ENCODE measurements around the gene SEC14L1.
A peak's percentile ranks its signal among the peaks of the same experiment; 100 is the strongest.
"Not testable (repeated sequence)": the region's sequence is repeated elsewhere in the genome, so short reads cannot be mapped to it uniquely, and the experiment has no call there.

SEC14L1 gene

DNA sequence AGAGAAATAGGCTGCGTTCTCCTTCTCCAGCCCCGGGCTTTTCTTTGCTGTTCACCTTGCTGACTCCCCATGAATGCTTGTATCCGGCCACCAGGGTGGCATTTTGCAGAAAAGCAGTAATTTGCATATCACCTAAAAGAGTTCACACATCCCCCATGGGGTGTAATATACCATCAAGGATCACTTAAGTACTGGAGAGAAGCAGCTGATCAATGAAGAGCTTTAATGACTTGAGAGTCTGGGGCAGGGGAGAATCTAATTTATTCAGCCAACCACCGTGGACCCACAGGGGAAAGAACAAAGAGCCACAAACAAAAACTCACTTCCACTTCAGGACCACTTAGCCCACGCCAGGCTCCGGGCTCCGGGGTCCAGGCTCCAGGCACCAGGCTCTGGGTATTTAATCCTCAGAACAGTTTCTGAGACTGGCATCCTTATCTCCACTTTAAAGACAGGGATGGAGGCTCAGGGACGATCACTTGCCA is 33.9 kb upstream of the SEC14L1 start:
- intact Hi-C loops (cut with DNase I; ENCODE audit: low total_unique reads): no loop called here
- DNase-seq: no peak
- Histone ChIP-seq H3K36me3 (no peaks in the 10 kb centered on the region), H3K27ac (no peak overlapping the region), H3K4me1 (peaks cover 0 to 19% (median 12%) of the 10 kb centered on the region in 4 donors), H3K4me3 (no peak overlapping the region), H3K27me3 (no peaks in the 10 kb centered on the region), H3K9me3 (no peaks in the 10 kb centered on the region)
- TF ChIP-seq CTCF (IDR thresholded peaks at IDR 0.05): no peak

GRCh38 chr17:77107506-77108433 is 33.0 kb upstream of the SEC14L1 start:
- intact Hi-C loops (cut with DNase I; ENCODE audit: low total_unique reads): no loop called here
- no peak for DNase-seq
- no peaks in the 10 kb centered on the region for H3K27me3 ChIP-seq
- no peak overlapping the region for H3K27ac ChIP-seq
- H3K9me3 ChIP-seq: no peaks in the 10 kb centered on the region
- TF ChIP-seq CTCF (IDR thresholded peaks at IDR 0.05): no peak
- H3K4me1 ChIP-seq: peaks cover 0 to 19% (median 12%) of the 10 kb centered on the region in 4 donors
- no peaks in the 10 kb centered on the region for H3K36me3 ChIP-seq
- no peak overlapping the region for H3K4me3 ChIP-seq

DNA sequence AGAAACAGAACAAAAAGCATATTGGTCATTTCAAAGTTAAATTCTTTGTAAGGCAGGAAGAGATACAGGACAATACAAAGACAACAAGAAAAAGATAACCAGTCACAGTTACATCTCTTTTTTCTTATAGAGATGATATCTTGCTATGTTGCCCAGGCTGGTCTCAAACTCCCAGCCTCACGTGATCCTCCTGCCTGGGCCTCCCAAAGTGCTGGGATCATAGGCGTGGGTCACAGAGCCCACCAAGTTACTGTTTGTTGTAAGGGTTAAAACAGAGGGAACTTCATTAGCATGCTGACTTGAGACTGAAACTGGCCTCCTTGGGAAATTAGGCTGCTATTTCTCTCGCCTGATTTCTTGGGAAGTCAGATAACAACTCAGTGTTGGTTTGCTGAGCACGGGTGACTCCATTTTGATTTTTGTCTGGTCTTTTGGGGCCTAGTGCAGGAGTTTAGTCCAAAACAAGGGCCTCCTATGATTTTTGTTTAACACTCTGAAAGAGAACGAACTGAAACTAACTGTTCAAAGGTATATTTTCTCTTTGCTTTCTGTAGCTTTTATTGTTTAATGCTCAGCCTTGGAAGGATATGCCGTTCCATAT is 31.5 kb upstream of the SEC14L1 start:
- Histone ChIP-seq H3K27me3 (no peaks in the 10 kb centered on the region), H3K9me3 (no peaks in the 10 kb centered on the region), H3K36me3 (no peaks in the 10 kb centered on the region), H3K27ac (peak overlapping the region; percentile 35 to 64), H3K4me1 (peaks cover 0 to 19% (median 12%) of the 10 kb centered on the region in 4 donors), H3K4me3 (no peak overlapping the region)
- no peak for TF ChIP-seq CTCF (IDR thresholded peaks at IDR 0.05)
- intact Hi-C loops (cut with DNase I; ENCODE audit: low total_unique reads): no loop called here
- no peak for DNase-seq

GRCh38 chr17:77109764-77110359 is 30.9 kb upstream of the SEC14L1 start:
- Histone ChIP-seq H3K9me3 (no peaks in the 10 kb centered on the region), H3K4me3 (no peak overlapping the region), H3K27ac (peak overlapping the region; percentile 35 to 64), H3K27me3 (no peaks in the 10 kb centered on the region), H3K4me1 (peaks cover 0 to 19% (median 12%) of the 10 kb centered on the region in 4 donors), H3K36me3 (no peaks in the 10 kb centered on the region)
- no peak for TF ChIP-seq CTCF (IDR thresholded peaks at IDR 0.05)
- intact Hi-C loops (cut with DNase I; ENCODE audit: low total_unique reads): no loop called here
- DNase-seq: no peak

DNA sequence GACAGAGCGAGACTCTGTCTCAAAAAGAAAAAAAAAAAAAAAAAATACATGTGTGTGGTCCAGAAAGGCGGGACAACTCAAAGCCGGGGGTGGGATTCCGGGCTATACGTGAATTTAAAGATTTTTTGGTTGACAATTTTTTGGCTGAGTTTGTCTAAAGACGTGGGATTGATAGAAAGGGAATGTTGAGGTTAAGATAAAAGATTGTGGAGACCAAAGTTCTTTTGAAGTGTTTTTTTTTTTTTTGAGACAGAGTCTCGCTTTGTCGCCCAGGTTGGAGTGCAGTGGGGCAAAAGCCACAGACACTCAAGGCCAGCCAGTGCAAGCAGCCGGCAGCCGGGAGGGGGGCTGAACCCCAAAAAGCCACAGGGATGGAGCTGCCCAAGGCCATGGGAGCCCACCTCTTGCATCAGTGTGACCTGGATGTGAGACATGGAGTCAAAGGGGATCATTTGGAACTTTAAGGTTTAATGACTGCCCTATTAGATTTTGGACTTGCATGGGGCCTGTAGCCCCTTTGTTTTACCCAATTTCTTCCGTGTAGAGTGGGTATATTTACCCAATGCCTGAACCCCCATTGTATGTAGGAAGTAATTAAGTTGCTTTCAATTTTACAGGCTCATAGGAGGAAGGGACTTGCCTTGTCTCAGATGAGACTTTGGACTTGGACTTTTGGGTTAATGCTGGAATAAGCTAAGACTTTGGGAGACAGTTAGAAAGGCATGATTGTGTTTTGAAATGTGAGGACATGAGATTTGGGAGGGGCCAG is 29.4 kb upstream of the SEC14L1 start:
- intact Hi-C loops (cut with DNase I; ENCODE audit: low total_unique reads); H3K4me3 ChIP-seq; DNase-seq; H3K9me3 ChIP-seq; H3K27me3 ChIP-seq; H3K27ac ChIP-seq; H3K36me3 ChIP-seq: not testable (repeated sequence)
- H3K4me1 ChIP-seq: peaks cover 0 to 22% (median 12%) of the 10 kb centered on the region in 4 donors

All from tibial artery (tissue), 4 donors.